Stromal cell of bone marrow (primary cell): Measurements from ENCODE around the gene STK40.
A peak's percentile ranks its signal among the peaks of the same experiment; 100 is the strongest.

Source experiments
- DNase-seq: peaks from one replicate; pipeline ENCODE4 v3.0.0-alpha.2; 2012; ENCODE audit warnings: low read depth

STK40 gene

DNA sequence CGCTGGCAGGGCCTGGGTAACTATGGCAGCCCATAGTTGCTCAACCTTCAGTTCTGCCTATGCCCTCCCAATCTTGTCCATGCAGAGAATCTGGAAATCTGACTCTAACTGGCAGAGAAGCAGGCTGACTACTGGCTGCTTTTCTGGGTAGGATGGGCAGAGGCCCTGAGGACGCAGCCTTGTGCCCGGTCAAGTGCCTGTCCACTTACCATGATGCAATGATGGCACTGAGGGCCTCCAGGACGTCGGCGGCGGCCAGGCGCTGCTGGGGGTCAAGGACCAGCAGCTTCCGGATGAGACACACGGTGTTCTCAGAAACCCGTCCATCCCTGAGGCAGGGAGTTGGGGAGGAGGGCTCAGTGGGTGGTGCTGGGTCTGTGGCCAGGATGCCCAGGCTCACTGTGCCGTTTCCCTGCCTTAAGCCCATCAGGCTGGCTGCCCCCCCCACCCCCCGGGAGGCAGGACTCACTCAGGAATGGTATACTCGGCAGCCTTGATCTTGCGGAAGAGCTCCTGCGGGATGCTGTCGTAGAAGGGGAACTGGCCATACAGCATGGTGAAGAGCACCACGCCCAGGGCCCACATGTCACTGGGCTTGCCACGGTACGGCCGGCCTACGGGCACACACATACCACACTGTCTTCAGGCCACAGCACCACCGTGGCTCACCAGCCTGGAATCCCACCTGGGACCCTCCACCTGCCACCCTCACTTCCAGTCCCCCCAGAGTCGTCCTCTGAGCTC, 41.9 kb downstream of the STK40 start:
- DNase-seq: no peak

DNA sequence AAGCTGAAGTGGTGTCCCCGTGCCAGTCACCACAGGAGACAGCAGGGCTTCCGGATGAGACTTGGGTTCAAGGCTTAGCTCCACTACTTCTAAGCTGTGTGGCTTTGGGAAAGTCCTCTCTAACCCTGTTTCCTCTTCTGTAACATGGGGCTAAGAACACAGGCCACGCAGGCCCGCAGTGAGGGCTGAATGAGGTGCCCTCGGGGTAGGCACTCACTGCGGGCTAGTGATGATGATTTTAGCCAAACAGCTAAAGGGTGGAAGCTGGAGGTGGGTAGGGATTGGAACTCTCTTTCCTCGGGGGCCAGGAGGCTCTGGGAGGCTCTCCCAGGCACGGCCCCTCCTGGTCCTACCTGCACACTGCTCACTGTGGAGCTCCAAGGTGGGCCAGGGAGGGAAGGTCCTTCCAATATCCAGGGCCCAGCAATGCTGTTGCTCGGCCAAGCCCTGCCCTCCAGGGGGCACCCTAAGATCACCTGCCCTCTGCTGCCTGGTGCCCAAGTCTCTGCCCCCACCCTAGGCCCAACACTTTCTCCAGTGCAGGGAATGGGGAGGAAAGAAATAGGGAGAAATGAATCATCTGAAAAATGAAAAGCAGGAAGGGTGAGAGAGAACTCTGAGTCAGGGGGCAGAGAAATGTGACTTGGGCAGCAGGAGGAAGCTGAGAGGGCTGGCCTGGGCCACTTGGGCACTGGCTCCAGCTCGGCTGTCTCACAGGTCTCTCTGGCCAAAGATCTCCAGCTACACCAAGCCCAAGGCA, 43.1 kb downstream of the STK40 start:
- DNase-seq: peak; percentile 80

DNA sequence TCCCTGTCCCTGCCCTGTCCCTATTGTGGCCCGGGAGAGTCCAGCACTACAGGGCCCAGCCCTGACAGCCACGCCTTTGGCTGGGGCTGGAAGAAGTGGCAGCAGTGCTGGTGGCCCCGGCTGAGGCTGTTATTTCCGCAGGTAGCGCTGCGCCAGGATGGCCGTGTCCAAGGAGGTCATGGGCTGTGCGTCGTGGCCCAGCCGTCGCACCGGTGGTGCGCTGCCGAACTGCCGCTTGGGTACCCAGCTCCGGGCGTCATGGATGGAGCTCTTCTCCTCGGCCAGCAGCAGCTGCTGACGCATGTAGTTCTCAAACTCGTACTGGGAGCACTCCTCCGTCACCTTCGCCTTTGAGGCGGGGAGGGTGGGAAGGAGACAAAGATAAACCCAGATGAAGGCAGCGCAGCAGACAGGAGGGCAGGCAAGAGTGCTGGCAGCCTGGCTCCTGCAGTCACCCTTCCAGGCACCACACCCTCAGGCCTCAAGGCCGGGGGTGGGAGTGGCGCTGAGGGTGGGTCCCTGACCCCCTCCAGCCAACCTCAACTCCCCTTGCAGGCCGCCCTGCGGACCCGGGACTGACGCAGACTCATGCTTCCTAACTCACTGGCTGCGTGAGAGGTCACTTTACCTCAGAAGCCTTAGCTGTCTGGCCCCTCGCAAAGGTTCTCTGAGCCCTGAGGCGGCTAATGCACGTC, 44.0 kb downstream of the STK40 start:
- DNase-seq: no peak

DNA sequence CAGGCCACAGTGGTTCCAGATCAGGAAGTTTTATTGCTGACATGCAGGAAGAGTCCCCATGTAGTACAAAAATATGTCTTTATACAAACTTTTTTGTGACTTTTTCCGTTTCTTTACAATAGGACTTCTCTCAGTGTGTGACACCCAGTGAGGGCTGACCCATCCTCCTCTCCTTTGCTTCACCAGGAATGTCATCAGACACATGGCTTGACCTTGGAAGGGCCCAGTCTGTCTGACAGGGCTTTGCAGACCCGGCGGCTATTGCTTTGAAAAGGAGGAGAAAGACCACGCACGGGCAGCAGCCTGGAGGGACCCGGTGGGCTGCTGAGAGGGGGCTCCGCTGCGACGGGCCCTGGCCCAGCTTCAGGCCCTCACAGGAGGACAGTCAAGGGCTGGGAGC, 46.1 kb downstream of the STK40 start:
- no peak for DNase-seq

DNA sequence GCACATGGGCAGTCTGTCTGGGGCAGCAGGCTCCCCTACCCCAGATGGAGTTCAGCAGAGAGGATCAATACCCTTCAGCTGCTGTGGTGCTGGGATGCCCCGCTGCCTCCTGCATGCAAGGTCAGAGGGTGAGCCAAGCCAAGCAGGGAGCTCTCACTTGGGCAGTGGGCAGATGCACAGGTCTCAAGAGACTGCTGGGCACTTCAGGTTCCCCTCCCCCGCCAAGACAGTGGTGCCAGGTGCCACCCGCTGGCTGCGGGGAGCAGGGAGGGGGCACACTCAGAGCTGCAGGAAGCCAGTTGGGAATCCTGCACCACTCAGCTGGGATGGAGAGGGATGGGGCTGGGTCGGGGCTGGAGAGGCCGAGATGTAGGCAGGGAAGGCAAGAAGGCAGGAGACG, 46.5 kb downstream of the STK40 start:
- no peak for DNase-seq

DNA sequence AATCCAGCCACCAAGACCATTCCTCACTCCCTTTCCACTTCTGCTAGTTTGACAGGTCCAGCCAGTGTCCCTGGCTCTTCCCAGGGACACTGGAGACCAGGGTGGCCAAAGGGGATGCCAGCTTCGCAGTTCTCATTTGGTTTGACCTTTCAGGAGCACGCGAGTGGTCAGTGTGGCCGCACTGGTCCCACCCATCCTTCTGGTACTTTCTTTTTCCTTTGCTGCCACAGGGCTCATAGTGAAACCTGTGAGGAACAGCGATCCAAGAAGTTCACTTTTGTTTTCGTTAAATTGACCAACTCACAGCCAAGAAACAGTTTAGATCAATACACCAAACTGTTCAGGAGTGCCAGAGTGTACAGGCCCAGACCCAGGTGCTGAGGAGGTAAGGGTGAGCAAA, 47.9 kb downstream of the STK40 start:
- no peak for DNase-seq

DNA sequence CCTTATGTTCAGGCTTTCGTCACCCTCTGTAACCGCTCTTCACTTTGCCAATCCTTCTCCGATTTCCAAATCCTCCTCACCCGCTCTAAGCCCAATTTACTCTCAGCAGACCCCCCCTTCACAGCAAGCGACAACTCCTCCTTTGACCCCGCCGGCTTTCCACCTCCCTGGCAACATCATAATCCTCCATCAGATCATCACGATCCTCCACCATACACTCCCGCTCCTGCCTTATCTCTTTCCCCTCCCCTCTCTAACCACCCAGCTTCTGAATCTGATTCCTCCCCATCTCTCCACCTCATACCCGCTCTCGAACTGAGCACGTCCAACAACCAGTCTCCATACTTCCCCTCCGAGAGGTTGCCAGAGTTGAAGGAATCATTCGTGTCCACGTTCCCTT, 54.8 kb downstream of the STK40 start:
- DNase-seq: no peak

DNA sequence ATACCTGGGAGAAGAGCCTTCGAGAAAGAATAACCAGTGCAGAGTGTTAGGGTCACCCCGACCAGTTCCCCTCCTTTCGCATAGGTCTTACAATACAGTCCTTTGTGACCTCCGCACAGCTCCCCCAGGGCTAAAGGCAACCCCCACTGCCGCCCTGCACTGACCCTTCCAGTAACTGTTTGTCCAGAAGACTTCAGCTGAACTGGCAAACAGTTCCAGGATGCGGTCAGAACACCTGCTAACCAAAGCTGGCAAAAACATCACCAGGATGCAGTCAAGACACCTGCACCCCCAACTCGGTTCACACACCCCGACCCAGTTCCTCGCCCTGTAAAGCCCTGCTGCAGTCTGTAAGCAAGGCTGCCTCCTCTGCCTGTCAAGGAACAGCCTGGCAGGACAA, 55.9 kb downstream of the STK40 start:
- DNase-seq: no peak

DNA sequence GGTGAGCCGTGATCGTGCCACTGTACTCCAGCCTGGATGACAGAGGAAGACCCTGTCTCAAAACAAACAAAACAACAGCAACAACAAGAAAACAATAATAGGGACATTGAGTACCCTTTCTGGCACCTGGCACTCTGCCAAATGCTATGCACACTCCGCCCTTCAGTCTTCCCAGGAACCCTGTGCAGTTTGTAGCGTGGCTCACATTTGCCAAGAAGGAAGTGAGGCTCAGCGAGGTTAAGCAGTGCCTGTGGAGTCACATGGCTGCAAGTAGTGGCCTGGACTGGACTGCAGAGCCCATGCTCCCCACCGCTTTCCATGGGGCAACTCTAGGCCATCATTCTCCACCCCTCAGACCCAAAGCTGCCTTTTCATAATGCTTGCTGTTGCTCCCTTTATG, 57.0 kb downstream of the STK40 start:
- no peak for DNase-seq

DNA sequence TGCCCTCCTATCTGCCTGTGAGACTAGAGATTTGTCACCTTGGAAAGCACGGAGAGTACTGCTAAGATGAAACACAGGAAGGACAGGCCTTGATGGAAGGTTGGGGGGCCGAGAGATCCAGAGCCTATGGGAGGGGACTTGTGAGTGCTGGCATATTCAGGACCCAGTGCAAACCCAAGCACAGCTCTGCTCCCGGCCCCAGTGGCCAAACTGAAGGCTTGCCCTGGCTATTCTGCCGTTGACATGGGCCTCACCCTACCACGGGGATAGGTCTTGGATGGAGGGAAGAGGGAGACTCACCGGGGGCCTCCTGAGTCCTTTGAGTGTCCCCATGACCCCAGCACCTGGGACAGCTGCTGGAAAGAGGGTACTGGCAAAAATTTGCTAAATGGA, 57.6 kb downstream of the STK40 start:
- DNase-seq: no peak

DNA sequence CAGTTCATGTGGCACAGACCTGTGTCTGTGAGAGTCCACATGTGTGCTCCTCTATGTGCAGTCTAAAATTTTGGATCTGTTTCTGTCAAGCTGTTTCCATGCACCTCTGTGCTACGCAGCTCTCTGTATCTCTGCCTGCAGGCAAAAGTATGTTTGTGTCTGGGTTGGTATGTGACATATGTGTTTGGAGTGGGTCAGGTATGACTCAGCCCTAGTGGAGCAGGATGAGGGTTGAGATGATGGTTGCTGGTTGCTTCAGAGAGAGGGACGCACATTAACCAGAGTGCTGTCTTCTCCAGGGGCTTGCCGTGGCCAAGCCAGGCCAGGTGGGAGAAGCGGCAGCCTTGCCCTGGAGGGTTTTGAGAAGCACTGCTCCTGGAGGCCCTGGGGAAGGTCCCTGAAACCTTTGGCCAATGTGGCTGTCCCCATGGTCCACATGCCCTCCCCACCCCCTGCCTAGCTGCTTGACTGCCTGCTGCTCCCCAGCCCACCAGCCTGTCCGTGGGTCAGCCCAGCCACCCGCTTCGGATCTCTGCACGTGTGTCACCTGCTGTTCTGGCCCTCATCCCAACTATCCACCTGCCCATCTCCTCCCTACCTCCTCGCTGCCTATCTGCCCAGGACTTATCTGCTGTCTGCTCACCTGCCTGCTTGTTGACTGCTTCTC, 58.2 kb downstream of the STK40 start:
- no peak for DNase-seq

DNA sequence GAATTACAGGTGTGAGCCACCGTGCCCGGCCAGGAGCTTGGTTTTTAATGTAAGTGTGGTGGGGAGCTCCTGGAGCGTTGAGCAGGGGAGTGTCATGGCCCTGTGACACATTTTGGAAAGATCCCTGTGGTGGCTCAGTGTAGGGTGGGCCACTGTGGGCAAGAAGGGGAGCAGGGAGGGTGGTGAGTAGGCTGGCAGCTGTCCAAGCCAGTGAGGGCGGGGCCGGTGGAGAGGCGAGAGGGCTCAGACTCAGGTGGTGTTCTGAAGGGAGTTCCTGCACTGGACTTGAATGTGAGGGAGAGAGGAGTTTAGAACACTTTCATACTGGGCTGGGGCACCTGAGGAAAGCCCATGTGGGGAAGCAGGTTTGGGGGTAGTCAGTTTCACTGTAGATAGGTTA, 59.2 kb downstream of the STK40 start:
- no peak for DNase-seq

DNA sequence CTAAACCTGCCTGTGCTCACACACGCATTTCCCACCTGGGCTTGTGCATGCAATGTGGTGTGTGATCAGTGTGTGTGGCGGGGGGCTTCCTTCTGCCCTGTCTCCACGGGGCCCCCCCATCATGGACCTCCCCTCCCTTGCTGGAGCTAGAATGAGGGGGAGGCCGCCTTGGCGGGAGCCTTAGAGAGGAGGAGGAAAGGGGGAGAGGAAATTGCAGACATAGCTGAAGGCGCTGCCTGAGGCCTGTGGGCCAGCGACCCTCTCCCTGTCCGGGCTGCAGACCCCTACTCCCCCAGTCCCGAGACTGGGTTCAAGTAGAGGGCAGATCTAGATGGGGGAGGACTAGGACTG, 61.4 kb downstream of the STK40 start:
- DNase-seq: no peak

DNA sequence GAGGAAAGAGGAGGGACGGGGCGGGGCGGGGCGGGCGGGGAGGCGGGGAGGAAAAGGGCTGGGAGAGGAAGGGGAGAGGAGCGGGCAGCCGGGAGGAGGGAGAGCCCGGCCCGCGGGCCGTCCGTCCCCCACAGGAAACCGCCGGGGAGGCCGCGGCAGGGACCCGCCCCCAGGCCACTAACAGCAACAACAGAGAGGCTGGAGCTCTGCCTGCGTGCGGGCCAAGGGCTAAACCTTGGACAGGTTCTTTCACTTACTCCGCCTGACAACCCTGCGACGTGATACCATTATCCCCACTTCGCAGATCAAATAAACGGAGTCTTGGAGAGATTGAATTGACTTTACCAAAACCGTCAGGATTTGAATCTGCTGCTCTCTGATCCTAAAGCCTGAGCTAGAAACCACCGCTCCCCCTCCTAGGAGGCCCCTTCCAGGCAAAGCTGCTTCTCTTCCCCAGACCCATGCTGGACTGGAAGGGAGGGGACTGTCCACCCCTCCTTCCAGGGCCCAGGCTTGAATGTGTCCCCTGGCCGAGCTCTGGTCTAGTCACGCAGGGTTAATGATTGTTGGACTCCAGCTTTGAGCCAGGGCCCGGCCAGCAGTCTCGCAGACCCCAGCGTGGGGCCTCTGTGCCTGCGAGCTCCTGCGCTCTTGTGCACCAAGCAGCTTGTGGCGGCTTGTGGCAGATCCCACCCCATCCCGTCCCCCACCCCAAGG, 61.9 kb downstream of the STK40 start, which contains the start of gene EVA1B:
Gene EVA1B, minus strand, starts transcription at position 10 of the 717 bp plus-strand sequence. CDS start 608 bp downstream, outside the sequence.
- DNase-seq: peak; percentile 62

DNA sequence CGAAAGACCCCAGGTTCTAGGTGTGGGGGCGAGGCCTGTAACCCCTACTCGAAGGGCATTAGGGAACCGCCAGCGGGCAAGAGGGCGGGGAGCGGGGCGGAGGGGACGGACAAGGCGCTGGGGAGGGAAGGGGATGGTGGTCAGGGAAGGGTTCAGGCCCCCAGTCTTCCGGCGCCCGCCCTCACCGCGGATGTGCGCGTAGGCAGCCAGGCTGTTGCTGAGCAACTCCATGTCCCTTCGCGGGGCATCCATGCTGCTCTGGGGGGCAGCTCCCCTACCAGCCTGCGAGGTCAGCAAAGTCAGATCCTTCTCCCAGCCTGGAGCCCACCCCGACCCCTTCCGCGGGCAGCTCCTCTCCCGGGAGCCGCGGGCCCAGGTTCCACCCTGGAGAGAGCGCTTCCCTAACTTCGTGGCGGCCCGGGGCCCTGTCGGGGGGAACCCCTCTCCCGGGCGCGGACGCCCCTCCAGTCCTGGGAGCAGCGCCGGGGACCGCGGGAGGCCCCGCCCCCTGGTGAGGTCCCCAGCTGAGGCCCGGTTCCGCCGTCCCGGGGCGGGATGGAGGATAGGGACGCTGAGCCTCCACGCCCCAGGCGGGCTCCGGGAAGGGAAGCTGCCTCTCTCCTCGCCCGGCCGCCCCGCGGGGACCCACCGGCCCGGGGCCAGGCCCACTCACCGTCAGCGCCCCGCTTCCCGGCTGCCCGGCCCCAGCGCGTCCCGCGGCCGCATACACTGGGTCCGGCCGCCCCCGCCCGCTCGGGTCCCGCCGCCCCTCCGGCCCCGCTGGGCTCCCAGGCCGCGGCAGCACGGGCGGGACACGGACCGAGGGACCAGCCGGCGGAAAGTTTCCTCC, 62.7 kb downstream of the STK40 start:
- no peak for DNase-seq

DNA sequence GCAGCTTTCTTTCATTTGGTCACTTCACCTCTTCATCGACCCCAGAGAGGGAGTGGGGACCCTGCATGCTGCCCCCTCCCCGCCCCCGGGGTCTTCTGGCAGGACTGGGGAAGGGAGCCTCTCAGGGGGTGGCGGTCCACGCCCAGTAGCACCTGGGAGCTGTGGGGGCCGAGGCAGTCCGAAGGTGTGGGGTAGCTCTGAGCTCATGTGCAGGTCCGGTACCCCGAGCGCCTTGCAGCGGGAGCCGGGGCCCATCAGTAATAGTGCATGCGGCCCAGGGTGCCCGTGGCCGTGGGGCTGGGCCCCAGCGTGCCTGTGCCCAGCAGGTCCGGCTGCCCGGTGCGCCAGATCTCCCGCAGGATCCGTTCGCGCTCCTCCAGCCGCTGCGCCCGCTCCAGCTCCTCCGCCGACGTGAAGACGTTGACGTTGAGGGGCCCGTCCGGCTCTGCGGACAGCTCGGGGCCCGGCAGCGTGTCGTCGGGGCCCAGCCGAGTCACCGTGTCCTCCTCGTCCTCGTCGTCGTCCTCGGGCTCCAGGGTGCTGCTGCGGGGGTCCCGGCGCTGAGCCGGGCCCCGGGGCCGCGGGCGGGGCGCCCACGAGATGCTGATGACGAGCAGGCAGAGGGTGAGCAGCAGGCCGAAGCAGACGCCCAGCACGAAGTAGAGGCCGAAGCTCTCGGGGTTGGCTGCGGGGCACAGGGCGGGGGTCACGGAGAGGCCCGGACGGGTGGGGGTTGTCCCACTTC, 63.5 kb downstream of the STK40 start:
- no peak for DNase-seq

DNA sequence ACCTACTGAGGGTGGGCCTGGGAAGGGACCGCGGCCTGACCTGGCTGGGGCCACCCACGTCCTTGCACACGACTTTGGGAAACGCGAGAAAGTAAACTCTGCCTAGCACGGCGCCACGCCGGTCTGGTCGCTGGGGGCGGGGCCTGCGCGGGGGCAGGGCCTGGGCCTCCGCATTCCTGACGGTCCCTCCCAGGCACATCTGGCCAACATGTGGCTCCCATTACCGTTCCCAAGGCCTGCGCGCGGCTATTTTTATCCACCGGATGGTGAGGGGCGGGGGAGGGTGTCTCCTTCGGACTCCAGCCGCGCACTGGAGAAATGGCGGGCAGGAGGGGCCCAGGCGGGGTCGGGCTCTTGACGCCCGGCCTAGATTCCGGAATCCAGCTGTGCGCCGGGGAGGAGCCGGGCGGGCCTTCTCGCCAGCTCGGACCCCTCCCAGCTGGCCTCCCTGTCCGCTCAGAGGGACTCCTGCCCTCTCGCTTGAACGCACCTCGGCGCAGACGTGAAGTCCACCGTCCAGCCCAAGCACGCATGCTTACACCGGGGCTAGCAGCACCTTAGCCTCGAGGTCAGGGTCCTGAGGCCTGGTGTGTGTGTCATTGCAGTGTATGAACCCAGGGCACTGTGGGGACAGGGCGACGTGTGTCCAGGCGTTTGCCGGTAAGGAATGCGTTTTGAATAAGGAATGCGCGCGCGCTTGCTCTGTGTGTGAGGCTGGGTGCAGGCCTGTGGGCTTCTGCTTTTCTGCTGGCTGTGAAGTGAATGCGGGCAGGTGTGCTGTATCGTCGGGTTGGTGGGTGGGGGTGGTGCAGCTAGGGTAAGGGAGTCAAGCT, 64.4 kb downstream of the STK40 start:
- DNase-seq: peak; percentile 76

DNA sequence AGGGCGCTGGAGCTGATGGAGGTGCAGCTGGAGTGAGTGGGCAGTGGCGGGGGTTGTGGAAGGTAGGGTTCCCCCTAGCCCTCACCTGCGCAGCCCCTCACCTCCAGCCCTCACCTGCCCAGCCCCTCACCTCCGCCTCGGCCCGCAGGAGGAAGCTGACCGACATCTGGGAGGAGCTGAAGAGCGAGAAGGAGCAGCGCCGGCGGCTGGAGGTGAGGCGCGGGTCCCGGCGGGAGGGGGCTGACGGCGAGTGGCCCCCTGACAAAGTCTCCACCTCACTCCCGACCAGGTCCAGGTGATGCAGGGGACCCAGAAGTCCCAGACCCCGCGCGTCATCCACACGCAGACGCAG, 65.0 kb downstream of the STK40 start:
- DNase-seq: no peak

DNA sequence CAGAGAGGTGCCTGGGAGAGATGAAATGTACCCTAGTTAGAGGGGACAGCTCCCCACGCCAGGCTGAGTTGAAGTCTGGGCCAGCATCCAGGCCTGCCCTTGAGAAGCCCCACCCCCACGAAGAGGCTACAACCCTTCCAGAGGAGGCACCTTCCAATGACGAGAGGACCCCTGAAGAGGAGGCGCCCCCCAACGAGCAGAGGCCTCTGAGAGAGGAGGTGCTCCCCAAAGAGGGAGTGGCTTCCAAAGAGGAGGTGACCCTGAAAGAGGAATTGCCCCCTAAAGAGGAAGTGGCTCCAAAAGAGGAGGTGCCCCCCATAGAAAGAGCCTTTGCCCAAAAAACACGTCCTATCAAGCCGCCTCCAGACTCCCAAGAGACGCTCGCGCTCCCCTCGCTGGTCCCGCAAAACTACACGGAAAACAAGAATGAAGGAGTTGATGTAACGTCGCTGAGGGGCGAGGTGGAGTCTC, 65.4 kb downstream of the STK40 start:
- DNase-seq: no peak
